Esophagus squamous epithelium (tissue), 4 donors: Measurements from ENCODE around the gene MAGEA3.

Experiments used
- CTCF ChIP-seq, 6 experiments: fragments of 450-650 bp in 4 of 6; fragments of 200-600 bp in 2 of 6; sonication (generic) in 2 of 6; IDR thresholded peaks; one replicate each; pipeline ENCODE4 v1.5.1; 2016 to 2019; ENCODE audit warnings: antibody characterized with exemption in 6 of 6, mild to moderate bottlenecking in 4 of 6, moderate library complexity in 4 of 6
- POLR2A ChIP-seq, 4 donors: fragments of 450-650 bp; IDR thresholded peaks; one replicate each; pipeline ENCODE4 v1.6.1; 2017; ENCODE audit warnings: antibody characterized with exemption in 4 of 4, mild to moderate bottlenecking in 4 of 4, moderate library complexity in 3 of 4

- no peak for TF ChIP-seq CTCF (IDR thresholded peaks at IDR 0.05)
- no peak for TF ChIP-seq POLR2A (IDR thresholded peaks at IDR 0.05)
These were observed 24.5 kb upstream of the MAGEA3 start for GRCh38 chrX:152674135-152674534.
